ENCODE data around the gene PASK.

The PASK gene

DNA sequence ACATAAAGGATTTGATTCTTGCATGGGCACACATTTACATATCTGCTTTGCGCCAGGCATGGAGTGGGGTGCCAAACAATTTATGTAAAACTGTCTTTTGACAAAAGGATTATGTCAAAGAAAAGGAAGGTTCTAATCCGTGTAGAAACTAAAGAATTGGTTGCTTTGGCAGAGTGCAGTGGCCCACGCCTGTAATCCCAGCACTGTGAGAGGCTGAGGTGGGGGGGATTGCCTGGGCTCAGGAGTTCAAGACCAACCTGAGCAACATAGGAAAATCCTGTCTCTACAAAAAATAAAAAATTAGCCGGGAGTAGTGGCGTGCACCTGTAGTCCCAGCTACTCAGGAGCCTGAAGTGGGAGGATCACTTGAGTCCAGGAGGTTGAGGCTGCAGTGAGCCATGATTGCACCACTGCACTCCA is 46.1 kb downstream of the PASK start:
- no peak for DNase-seq

DNA sequence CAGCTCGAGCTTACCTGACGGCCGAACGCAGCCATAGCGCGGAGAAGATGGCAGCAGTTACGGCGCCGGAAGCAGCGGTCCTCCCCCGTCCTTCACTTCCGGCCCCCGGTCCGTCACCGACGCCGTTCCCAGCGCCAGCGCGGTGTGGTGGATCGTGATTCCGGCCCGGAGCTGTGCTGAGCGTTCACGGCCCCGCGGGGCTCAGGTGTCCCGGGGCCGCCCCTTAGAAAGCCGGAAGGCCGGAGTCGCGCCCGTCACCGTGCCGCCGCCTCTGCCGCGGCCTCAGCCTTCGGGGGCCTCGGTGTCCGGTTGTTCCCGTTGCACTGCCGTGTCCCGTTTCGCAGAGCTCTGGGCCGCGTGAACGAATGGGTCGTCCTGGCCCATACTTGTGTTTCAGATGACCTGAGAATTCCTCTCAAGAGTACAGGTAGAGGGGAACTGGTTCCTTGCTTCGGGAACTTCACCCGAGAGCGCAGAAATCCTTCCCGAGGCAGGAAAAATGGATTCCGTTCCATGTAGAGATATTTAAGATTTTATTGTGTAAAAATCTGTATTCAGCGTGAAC is 47.0 kb downstream of the PASK start, which contains the start of gene MTERF4:
MTERF4 (minus strand) TSS at position 49 of the 565 bp plus-strand sequence; CDS start at position 35, 14 bp downstream.
- peak; percentile 83 for DNase-seq

DNA sequence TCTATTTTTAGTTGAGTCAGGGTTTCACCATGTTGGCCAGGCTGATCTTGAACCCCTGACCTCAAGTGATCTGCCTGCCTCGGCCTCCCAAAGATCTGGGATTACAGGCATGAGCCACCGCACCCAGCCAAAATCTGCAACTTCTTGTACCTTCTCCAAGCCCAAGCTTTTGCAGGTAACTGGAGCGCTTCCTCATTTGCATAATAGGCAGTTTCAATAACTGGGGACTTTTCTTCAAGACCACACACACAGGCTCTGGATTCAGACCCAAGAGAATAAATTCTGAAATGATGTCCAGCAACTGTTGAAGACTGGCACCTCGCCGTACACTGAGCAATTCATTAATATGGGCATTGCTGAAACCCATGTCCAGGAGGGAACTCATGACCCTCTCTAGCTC is 50.0 kb downstream of the PASK start:
- no peak for DNase-seq

DNA sequence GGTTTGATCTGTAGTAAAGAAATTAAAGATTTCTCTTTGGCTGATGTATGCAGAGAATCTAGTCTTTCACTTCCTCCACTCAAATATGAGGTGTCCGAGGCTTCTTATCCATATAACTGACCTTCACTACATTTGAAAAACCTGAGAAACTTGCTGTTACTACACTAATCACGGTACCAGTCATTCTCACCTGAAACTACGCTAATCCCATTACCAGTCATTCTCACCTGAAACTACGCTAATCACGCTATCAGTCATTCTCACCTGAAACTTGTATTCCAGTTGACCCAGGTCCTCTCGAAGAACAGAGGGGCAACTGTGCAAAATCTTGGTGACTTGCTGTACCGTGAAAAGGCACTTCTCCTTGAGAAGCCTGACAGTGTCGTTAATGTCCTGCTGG is 52.3 kb downstream of the PASK start:
- no peak for DNase-seq

DNA sequence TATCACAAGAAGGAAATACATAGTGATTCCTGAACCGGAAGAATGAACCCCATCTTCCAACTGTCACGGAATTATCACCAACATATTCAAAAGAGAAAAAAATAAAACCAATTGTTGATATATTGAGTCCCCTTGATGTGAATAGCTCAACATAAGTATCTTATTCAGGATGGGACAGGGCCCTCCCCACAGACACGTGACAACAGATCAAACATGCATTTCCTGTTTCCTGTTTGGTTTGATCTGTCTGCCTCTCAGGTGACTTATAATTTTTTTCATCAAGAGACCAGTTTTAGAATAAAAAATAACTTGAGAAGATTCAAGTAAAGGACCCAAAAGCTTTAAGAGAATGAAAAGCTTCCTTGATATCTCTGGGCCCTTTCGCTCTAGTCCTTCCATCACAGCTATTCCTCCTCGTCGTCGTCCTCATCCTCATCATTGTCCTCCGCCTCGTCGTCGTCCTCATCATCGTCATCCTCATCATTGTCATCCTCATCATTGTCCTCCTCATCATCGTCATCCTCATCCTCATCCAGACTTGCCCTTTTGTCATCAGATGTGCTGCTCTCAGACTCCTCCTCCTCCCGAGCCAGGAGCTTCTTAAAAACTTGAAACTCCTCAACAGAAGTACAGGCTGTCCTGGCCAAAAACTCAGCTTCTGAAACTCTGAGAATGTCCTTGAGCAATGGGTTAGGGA is 53.5 kb downstream of the PASK start:
- no peak for DNase-seq

DNA sequence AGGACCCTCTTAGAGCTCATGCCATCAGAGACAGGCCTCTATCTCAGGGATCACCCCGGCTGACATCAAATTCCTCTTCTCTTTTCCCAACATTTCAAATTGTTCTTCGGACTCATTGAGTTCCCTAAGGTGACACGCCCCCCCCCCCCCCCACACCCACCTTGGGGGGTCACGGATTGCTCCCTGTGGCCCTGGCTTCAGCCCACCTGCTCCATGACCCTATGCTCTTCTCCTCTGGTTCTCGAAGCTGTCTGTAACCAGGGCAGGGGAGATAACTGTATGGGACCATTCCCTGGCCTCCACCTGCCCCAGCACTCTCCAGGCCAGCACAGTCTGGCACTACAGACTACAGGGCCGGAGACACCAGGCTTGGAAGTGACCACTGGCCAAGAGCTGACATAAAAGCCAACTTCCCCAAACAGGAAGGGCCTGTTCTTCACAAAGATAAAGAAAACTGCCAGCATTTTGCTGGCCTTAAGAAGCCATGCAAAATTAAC is 54.3 kb downstream of the PASK start:
- DNase-seq: no peak

DNA sequence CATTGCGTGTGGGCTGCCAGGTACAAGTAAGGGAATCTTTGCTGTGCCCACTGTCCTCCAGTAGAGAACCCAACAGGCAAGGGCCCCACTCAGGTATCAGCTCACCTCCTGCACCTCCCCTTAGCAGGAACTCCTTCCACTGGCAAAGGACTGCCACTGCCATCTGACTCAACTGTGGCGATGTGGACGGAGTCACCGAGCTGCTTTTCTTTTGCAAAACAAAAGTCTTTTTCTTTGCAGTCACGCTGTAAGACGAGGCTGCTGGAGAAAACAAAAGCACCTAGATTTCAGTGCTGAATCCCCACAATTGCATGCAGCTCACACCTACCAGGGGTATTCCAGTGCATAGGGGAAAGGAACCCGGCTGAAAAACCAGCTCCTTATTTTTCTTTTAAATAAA is 55.1 kb downstream of the PASK start:
- DNase-seq: no peak

DNA sequence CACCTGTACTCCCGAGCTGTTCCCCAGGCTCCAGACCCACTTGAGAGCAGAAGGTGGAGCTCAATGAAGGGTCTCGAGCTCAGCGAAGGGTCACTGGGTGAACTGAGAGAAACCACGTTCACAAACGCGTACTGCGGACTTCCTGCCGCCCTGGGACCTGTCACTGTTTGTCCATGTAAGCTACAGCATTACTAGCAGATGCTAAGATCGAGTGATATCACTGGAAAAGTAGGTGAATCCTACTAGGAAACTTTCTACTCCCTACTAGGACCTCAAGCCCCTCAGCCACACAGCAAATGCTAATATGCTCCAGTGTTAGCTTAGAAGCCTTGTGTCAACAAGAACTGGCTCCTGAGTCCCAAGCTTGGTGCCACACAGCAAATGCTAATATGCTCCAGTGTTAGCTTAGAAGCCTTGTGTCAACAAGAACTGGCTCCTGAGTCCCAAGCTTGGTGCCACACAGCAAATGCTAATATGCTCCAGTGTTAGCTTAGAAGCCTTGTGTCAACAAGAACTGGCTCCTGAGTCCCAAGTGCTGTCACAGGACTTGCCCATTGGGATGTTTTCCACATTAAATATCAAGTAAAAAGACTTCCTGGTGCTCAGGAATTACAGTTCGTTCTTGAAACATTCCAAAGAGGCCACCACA is 56.0 kb downstream of the PASK start:
- peak; percentile 83 for DNase-seq

DNA sequence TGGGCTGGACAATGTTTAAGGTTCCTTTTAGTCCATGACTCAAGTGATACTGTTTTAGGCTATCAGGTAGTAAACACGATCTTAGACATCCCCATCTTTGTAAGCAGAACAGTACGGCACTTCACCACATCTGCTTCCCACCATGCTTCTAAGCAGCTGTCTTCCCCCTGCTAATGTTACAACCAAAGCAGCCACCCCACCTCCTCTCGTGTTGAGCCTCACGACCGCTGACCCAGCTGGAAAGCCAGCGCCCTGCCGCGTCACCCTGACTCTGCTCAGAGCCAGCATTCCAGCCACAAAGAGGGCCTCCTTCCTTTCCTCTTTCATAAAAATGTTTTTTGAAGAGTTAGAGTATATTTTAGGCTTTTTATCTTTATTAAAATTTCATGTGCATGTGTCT is 56.6 kb downstream of the PASK start:
- peak; percentile 64 for DNase-seq

DNA sequence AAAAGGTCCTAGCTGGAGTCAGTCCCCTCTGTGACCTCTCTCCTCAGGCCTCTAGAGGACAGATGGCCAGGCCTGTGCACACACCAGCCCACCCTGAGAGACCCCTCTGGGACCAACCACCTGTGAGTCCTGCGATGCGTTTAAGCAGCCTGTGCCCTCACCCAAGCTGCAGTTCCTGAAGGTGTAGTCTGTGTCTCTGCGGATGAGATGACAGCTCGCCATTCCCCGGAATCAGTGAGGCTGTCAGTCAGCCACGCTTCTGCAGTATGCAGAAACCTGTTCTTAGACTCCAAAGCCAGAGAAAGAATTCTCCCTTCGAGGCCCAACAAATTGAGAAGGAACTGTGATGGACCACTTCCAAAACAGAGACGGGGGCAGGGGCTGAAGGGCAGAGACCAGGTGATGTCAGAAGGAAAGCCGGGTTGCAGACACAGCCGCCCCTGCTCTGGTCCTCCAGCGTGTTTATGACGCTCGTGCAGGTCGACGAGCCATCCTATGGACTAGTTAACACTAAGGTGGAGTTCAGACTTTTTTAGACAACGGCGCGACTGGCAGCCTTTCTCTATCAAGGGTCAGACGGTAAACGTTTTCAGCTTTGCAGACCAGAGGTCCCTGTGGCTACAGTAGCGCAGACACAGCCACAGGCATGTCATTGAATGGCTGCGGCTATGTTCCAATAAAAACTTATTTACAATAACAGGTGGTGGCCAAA is 57.4 kb downstream of the PASK start:
- no peak for DNase-seq

DNA sequence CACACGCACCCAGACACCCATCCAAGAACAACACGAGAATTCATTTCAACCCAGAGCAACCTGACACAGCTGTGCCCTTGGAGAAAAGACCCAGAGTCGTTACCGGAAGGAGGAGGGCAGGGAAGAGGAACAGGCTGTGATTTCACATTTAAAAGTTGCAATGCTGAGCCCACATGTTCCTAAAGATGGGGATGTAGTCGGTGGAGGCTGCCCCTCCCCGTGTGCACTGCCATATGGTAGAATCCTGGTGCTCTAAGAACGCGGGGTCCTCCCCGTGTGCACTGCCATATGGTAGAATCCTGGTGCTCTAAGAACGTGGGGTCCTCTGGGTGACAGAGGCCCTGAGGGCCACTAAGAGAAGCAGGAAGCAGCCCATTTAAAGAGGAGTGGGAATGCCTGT is 58.1 kb downstream of the PASK start:
- DNase-seq: peak; percentile 9

DNA sequence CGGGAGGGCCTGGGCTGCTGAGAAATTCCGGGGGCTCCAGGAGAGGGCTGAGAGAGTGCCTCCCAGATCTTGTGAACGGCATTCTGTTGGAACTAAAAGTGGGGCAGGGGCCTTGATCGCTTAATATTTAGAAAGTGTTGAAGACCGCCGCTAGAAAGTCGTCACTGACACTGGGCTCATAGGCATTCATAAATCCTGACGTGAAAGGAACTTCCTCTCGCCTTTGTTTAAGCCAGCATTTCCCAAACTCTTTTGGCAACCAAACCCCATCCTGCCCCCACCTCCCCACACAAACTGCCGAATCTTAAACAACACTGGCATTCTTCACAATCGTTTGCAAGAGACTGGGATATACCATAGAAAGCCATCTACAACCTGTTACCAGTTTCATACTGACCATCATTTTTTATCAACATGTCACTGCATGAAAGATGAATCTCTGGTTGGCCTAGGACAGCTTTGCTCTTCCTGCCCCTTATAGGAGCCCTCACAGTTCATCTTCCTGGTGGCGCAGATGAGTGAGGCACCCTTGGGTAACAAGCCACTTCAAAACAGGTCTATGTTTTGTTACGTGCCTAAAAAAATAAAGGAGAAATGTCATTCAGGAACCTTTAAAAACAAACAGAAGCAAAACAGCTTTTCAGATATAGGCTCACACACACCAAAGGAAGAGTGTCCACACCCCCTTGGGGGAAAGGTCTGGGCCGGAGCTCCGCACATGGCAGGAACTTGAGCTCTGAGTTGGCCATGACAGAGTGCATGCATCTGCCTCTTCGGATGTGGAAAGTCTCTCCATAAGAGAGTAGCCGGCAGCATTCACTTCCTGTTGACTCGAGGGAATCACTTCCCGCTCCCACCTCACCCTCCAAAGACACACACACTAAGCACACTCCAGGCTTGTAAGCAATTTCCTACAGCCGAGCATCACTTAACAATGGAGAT is 60.2 kb downstream of the PASK start:
- no peak for DNase-seq

DNA sequence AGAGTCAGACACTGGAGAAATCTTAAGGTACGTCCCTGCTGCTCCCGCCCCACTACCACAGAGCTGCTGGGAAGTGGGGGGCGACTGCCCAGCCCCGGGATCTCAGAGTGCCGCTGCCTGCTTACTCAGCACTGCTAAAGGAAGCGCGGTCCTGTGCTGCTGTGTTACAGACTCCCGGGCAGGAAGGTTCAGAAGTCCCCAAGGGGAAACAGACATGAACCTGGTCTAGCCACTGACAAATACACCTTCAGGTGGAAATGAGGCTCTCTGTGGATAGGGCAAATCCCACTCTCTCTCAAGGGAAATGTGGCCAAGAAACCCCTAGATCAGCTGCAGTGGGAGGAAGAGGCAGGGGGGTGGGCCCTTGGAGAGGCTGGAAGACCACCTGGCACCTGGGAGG is 60.9 kb downstream of the PASK start:
- no peak for DNase-seq

DNA sequence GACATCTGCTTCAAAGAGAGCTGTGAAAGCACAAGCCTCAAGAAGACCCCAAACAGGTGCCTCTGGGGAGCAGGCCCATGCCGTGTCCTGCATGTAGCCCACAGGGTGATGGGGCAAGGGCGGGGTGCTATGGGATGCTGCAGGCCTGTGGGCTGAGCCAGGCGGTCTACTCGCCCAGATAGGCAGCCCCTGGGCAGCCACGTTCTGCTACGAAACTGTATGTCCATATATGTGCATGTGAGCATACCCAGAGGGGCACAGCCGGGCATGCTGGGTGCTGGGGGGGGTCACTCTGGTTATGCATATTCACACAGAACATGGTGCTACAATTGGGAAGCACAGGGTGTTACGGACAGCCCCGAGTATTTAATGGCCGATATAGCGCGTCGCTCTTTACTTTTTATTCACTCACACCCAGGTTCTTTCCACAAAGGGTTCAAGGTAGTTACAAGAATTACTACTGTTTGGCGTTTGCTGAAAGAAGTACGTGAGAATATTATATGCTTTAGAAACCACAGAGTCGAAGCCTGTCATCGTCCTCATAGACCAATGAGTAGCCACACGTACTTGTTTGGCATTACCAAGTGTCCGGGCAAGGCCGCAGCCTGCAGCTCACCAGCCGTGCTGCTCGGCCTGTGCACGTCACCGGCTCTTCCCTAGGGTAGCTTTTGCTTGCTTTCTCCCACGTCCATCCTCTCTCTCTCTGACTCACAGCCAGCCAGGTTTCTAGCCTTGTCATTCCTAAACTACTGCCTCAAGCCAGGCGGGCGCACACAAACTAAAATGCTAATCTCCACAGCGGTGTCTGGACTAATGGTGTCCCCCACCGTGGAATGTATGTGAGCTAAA is 61.6 kb downstream of the PASK start:
- no peak for DNase-seq

DNA sequence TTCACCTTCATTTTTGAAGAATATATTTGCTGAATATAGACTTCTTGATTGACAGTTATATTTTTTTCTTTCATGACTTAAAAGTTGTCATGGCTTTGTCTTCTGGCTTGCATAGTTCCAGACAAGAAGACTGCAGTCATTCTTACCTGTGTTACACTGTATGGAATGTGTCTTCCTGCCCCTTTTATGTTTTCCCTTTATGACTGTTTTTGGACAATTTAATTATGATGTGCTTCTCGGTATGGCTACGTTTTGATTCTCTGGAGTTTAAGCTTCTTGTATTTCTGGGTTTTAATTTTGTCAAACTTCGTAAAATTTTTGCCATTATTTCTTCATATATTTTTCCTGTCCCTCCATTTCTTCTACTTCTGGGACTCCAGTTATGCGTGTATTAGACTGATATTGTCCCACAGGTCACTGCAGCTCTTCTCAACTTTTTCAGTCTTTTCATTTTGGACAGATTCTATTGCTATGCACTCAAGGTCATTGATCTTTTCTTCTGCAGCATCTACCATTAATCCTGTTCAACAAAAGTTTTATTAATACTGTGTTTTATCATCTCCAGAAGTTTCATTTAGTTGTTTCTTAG is 64.3 kb downstream of the PASK start:
- DNase-seq: no peak

DNA sequence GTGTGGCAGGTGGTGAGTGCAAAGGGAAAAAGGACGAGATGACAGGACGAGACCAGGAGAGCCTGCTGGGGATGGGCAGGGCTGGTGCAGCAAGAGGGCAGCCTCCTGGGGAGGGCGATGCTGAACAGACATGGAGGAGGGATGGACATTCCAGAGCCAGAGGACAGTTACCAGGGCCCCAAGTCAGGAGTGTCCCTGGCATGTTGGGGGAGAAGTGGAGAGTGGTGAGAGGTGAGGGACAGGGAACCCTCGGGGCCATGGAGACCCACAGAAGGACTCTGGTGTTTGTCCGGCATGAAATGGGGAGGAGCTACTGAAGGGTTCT is 66.2 kb downstream of the PASK start:
- DNase-seq: no peak

DNA sequence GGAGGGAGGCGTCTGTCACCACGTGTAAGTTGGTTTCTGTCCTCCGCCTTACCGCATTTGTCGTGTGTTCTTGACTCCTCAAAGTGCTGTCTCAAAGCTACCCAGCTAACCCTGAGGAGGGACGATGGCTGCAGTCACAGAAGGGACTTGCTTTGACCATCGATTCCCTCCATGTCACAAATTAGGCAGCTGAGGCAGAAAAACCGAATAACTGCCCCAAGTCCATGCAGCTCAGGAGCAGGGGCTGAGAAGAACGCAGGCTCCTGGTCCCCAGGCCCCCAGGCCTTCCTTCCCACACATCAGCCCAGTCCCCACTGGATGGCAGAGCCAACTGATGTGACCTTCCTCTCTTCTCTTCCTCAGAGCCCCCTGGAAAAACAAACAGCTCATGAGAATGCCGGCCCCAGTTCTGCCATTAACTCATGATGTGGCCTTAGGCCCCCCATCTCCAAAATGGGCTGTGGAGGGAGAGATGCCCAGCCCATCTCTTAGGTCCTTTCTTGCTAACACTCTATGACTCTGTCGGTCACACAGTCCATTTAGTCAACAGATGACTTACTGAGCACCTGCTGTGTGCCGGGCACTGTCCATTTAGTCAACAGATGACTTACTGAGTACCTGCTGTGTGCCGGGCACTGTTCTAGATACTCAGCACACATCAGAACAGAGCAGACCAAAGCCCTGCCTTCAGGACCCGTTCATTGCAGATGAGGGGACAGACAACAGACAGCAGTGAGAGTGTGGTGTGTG is 66.8 kb downstream of the PASK start:
- DNase-seq: no peak

DNA sequence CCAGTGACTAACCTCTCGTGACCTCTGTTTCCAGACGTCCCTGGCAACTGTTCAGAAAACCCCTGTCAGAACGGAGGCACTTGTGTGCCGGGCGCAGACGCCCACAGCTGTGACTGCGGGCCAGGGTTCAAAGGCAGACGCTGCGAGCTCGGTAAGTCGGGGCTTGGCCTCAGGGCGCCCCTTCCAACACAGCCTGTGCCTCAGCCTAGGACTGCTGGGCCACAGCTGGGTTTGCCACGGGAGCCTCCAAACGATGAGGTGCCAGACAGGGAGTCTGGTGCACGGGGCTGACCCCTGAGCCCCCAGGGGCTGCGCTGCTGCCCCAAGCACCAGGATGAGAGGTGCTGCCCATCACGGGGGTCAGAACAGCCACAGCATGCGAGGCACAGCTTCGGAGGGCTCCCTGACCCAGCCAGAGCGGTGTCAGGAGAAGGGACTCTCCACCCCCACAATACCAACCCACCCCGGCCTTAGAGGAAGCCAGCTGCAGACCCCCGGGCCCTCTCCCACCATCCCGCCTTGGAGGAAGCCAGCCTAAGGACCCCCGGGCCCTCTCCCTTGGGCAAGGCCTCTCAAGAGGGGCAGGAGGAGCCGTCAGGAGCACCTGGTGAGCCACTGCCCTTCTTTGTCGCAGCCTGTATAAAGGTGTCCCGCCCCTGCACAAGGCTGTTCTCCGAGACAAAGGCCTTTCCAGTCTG is 67.5 kb downstream of the PASK start:
- no peak for DNase-seq

DNA sequence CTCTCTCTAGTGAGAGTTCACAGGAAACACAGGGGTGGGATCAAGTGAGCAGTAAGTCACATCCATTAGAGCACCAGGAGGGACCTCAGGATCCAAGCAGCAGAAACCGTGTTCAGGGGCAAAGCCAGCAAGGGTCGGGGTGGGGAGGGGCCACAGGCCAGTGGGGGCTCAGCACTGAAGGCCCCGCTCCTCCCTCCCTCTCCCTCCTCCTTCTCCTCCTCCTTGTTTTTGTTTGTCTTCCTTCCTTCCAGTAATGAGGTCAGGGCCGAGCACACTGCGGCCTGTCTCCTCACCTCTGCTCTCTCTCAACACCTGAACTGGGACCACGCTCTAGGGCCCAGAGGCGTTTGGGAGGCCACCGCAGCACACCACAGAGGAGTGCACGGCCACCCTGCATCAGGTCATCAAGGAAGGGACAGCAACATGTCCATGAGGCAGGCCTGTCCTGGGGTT is 68.1 kb downstream of the PASK start:
- DNase-seq: no peak
